Keratinocyte (primary cell): ENCODE data around the gene ZNF784. TPM values are rescaled to one million over a fixed set of nuclear protein-coding genes. Genes with fewer than 3 reads are reported as not detected.

Experiments used
- DNase-seq: peaks from one replicate; pipeline ENCODE4 v3.0.0-alpha.2; 2011; ENCODE audit warnings: low read depth, missing footprints, low spot score
- FAIRE-seq: peaks from 2 replicates; lab custom pipeline; 2011; peaks lifted over from hg19 to GRCh38; lab: Jason Lieb, UNC
- H2AFZ ChIP-seq: 2 replicates; pipeline ENCODE4 v1.6.0; 2012; ENCODE audit warnings: low read length, control low read depth, inconsistent platforms; ENCODE audit not compliant: control insufficient read depth
- H3K27ac ChIP-seq: 2 replicates; pipeline ENCODE4 v1.5.1; 2011; ENCODE audit warnings: low read length; ENCODE audit not compliant: control insufficient read depth, insufficient read depth
- H3K27me3 ChIP-seq: 3 replicates; pipeline ENCODE4 v1.6.0; 2011; ENCODE audit warnings: low read length; ENCODE audit not compliant: control insufficient read depth, insufficient read depth; ENCODE audit errors: extremely low read depth
- H3K36me3 ChIP-seq, 2 experiments: 2 replicates in 1 of 2; 3 replicates in 1 of 2; pipeline ENCODE4 v1.5.1; 2011; ENCODE audit warnings: low read length in 2 of 2, mild to moderate bottlenecking in 1 of 2; ENCODE audit not compliant: control insufficient read depth in 2 of 2, insufficient read depth in 2 of 2; ENCODE audit errors: extremely low read depth in 1 of 2
- H3K4me1 ChIP-seq: 3 replicates; pipeline ENCODE4 v1.5.1; 2011; ENCODE audit warnings: low read length; ENCODE audit not compliant: control insufficient read depth, insufficient read depth; ENCODE audit errors: extremely low read depth
- H3K4me2 ChIP-seq: 3 replicates; pipeline ENCODE4 v1.6.0; 2011; ENCODE audit warnings: low read depth, low read length; ENCODE audit not compliant: control insufficient read depth, insufficient read depth; ENCODE audit errors: extremely low read depth
- H3K4me3 ChIP-seq, 3 experiments: fragments of 200-600 bp in 1 of 3; sonication (generic) in 1 of 3; 2 replicates in 2 of 3; 3 replicates in 1 of 3; pipeline ENCODE4 v1.5.1; 2011 to 2016; ENCODE audit warnings: low read length in 3 of 3, mild to moderate bottlenecking in 3 of 3, control low read depth in 2 of 3, inconsistent platforms in 1 of 3, low read depth in 1 of 3, mixed read lengths in 1 of 3, mixed run types in 1 of 3, moderate library complexity in 1 of 3; ENCODE audit not compliant: control insufficient read depth in 2 of 3, insufficient read depth in 2 of 3; ENCODE audit errors: extremely low read depth in 1 of 3
- H3K79me2 ChIP-seq: 2 replicates; pipeline ENCODE4 v1.6.0; 2012; ENCODE audit warnings: low read length; ENCODE audit not compliant: control insufficient read depth, insufficient read depth
- H3K9ac ChIP-seq: 3 replicates; pipeline ENCODE4 v1.6.0; 2011; ENCODE audit warnings: low read length; ENCODE audit not compliant: control insufficient read depth, insufficient read depth; ENCODE audit errors: extremely low read depth
- H3K9me1 ChIP-seq: 3 replicates; pipeline ENCODE4 v1.6.0; 2011; ENCODE audit warnings: low read length; ENCODE audit not compliant: control insufficient read depth, insufficient read depth; ENCODE audit errors: extremely low read depth
- H3K9me3 ChIP-seq: 2 replicates; pipeline ENCODE4 v1.5.1; 2012; ENCODE audit warnings: low read depth, low read length; ENCODE audit not compliant: control insufficient read depth
- H4K20me1 ChIP-seq: 3 replicates; pipeline ENCODE4 v1.6.0; 2011; ENCODE audit warnings: low read length; ENCODE audit not compliant: control insufficient read depth, insufficient read depth; ENCODE audit errors: extremely low read depth
- EZH2 ChIP-seq: IDR thresholded peaks from one replicate; pipeline ENCODE4 v1.6.1; 2012; ENCODE audit warnings: inconsistent platforms, mild to moderate bottlenecking, low read length, moderate library complexity
- dilution Hi-C: fragments of 300-500 bp; cut with MboI; formaldehyde crosslinking; loops from one replicate; pipeline ENCODE4 v1.7.0; 2020; ENCODE audit warnings: low sequenced_read_pairs; ENCODE audit not compliant: extremely low pct_ligation_motif_present
- polyA plus RNA-seq, 5 experiments: library from polyadenylated mRNA; depleted of rRNA in 3 of 5; stranded (reverse) in 3 of 5; stranded (forward) in 1 of 5; unstranded in 1 of 5; fragments of >200 nt; gene quantifications; 1 replicate in 1 of 5; 2 replicates in 3 of 5; 3 replicates in 1 of 5; pipeline versions ENCODE4 v1.2.1 to v1.2.3, GENCODE V29; 2011 to 2012; ENCODE audit warnings: missing spikeins in 2 of 5, low read depth in 1 of 5, low replicate concordance in 1 of 5
- TF ChIP-seq, protein P1 (sequence below), 3 experiments: IDR thresholded peaks in 1 of 3; conservative IDR thresholded peaks in 1 of 3; optimal IDR thresholded peaks in 1 of 3; 2 replicates in 2 of 3; 3 replicates in 1 of 3; pipeline versions ENCODE3 to v1.5.1; 2011; ENCODE audit warnings: low read length in 3 of 3, mild to moderate bottlenecking in 3 of 3, moderate library complexity in 2 of 3, control low read depth in 1 of 3, inconsistent platforms in 1 of 3; ENCODE audit not compliant: insufficient read depth in 2 of 3; ENCODE audit errors: extremely low read depth in 1 of 3

The ZNF784 gene
- polyA plus RNA-seq, 1 donor (not counting 4 experiments of a cell fraction or from before 2014, with no cell fraction given), result 2.1 TPM

GRCh38 chr19:55615543-55616394 is 8.6 kb downstream of the ZNF784 start:
- H4K20me1 ChIP-seq, result peaks cover 3% of the 10 kb centered on the region
- H3K9me1 ChIP-seq, result no peaks in the 10 kb centered on the region
- DNase-seq (no peak), FAIRE-seq (no peak)
- no peak overlapping the region for H3K27ac ChIP-seq
- no peak overlapping the region for H2AFZ ChIP-seq
- no peaks in the 10 kb centered on the region for H3K9me3 ChIP-seq
- H3K4me3 ChIP-seq, result no peak overlapping the region
- H3K79me2 ChIP-seq, result peaks cover 15% of the 10 kb centered on the region
- H3K9ac ChIP-seq, result no peak overlapping the region
- H3K27me3 ChIP-seq, result no peaks in the 10 kb centered on the region
- dilution Hi-C loops, result no loop called here
- no peaks in the 10 kb centered on the region for H3K4me1 ChIP-seq
- no peak overlapping the region for H3K4me2 ChIP-seq
- H3K36me3 ChIP-seq, result peaks cover 5 to 9% of the 10 kb centered on the region in 2 experiments
- TF ChIP-seq EZH2, result no peak
- TF ChIP-seq, protein P1, sequence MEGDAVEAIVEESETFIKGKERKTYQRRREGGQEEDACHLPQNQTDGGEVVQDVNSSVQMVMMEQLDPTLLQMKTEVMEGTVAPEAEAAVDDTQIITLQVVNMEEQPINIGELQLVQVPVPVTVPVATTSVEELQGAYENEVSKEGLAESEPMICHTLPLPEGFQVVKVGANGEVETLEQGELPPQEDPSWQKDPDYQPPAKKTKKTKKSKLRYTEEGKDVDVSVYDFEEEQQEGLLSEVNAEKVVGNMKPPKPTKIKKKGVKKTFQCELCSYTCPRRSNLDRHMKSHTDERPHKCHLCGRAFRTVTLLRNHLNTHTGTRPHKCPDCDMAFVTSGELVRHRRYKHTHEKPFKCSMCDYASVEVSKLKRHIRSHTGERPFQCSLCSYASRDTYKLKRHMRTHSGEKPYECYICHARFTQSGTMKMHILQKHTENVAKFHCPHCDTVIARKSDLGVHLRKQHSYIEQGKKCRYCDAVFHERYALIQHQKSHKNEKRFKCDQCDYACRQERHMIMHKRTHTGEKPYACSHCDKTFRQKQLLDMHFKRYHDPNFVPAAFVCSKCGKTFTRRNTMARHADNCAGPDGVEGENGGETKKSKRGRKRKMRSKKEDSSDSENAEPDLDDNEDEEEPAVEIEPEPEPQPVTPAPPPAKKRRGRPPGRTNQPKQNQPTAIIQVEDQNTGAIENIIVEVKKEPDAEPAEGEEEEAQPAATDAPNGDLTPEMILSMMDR (optimal IDR thresholded peaks at IDR 0.05 in 1 of 3, IDR thresholded peaks at IDR 0.05 in 1 of 3, conservative IDR thresholded peaks at IDR 0.05 in 1 of 3; ENCODE audit: extremely low read depth in 1 of 3, insufficient read depth in 2 of 3, low read length in 3 of 3), result no peak

DNA sequence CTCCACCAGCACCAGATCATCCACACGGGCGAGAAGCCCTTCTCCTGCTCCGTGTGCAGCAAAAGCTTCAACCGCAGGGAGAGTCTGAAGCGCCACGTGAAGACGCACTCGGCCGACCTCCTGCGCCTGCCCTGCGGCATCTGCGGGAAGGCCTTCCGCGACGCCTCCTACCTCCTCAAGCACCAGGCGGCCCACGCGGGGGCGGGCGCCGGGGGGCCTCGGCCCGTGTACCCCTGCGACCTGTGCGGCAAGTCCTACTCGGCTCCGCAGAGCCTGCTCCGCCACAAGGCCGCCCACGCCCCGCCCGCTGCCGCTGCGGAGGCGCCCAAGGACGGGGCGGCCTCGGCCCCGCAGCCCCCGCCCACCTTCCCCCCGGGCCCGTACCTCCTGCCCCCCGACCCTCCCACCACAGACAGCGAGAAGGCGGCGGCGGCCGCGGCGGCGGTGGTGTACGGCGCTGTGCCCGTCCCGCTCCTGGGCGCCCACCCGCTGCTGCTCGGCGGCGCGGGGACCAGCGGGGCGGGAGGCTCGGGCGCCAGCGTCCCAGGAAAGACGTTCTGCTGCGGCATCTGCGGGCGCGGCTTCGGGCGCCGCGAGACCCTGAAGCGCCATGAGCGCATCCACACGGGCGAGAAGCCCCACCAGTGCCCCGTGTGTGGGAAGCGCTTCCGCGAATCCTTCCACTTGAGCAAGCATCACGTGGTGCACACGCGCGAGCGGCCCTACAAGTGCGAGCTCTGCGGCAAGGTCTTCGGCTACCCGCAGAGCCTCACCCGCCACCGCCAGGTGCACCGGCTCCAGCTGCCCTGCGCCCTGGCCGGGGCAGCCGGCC is 9.4 kb downstream of the ZNF784 start:
- no peak for FAIRE-seq
- no peak for DNase-seq
- TF ChIP-seq EZH2, result no peak
- TF ChIP-seq, protein P1 (optimal IDR thresholded peaks at IDR 0.05 in 1 of 3, IDR thresholded peaks at IDR 0.05 in 1 of 3, conservative IDR thresholded peaks at IDR 0.05 in 1 of 3; ENCODE audit: extremely low read depth in 1 of 3, insufficient read depth in 2 of 3, low read length in 3 of 3), result no peak
- Histone ChIP-seq H3K27ac (no peak overlapping the region), H3K79me2 (peaks cover 22% of the 10 kb centered on the region), H3K4me3 (no peak overlapping the region), H3K36me3 (peaks cover 9 to 11% of the 10 kb centered on the region in 2 experiments), H3K9ac (no peak overlapping the region), H3K4me2 (no peak overlapping the region), H3K27me3 (no peaks in the 10 kb centered on the region), H3K9me1 (no peaks in the 10 kb centered on the region), H3K4me1 (no peaks in the 10 kb centered on the region), H2AFZ (no peak overlapping the region), H3K9me3 (no peaks in the 10 kb centered on the region), H4K20me1 (no peaks in the 10 kb centered on the region)
- dilution Hi-C loops, result no loop called here
